Kasumi-1 (cell line): ENCODE data around the gene TMOD2.

Experiments
- DNase-seq, 2 experiments: peaks; one replicate each; lab custom pipeline; 2025; lab: John Stamatoyannopoulos, UW

TMOD2 gene

GRCh38 chr15:51855612-51856011 lies 104.2 kb downstream of the TMOD2 start:
- no peak for DNase-seq

DNA sequence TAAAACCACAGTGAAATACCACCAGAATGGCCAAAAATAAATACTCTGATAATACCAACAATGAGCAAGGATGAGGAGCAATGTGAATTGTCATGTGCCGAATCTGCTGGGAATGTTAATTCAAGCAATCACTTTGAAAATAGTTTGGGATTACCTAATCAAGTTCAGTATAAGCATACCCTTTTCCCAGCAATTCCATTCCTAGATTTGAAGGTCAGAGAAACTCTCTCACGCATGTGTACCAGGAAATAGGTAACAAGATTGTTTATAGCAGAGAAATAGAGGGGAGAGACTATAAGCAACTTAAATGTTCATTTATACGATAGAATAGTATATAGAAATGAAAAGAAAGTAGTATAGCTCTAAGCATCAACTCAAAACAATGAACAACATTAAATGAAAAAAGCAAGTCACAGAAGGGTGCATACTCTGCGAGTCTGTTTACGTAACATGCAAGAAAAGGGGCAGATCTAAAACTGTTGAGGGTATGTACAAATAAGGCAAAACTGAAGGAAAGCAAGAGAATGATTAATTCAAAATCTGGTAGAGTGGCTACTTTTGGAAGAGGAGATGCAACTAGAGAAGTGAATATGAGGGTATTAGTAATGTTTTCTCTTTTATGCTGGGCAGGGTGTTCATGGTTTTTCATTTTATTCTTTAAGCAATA lies 105.5 kb downstream of the TMOD2 start:
- DNase-seq = no peak

DNA sequence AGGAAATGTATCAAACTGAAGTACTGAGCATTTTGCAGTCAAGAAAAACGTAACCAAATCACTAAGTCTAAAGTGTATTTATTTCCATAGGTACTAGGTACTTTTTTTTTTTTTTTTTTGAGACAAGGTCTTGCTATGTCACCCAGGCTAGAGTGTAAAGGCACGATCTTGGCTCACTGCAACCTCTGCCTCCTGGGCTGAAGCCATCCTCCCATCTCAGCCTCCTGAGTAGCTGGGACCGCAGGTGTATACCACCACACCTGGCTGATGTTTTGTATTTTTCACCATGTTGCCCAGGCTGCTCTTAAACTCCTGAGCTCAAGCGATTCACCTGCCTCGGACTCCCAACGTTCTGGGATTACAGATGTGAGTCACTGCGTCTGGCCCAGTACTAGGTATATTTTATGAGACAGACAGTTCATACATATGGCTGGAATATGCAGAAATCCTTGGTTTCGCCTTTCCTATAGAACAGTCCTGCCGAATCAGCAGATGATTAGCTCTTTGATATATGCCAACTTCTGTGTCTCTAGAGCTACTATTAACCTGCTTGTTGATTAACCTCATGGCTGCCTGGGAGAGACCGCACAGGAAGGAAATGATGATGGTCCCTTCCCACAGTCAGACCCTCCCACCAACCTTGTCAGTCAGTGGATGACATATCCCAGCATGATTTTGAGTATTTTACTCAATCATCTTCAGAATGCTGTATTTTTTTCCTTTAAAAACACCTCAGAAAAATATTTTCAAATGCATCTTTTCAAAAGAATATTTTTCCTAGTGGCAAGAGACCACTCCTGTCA lies 110.4 kb downstream of the TMOD2 start:
- DNase-seq = peak; percentile 19 to 30

- no peak for DNase-seq
Observed at GRCh38 chr15:51863131-51863530, 111.7 kb downstream of the TMOD2 start.

GRCh38 chr15:51864408-51865056 lies 113.1 kb downstream of the TMOD2 start:
- no peak for DNase-seq

DNA sequence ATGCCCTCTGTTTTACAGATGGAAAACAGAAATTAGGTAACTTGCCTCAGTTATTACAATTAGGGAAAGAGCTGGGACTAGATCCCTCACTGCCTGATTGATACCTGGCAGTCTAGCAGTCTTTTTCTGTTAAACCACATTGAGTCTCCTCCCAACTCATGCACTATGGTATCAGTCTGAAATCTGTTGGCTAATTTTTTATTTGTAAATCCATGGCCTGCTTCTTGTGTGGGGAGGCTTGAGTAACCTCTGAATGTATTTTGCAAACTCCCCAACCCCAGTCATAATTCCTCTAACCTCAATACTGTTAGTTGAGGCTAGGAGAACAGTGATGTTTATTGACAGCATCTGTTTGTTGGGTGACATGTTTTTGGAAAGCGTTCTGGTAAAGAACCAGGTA lies 113.9 kb downstream of the TMOD2 start:
- DNase-seq = no peak
